ENCODE data around the gene MAPK8IP1. TPM values are rescaled to one million over a fixed set of nuclear protein-coding genes. Genes with fewer than 3 reads are reported as not detected.
A peak's percentile ranks its signal among the peaks of the same experiment; 100 is the strongest.

The MAPK8IP1 gene
- total RNA-seq, 1 donor = 8.0 TPM

- no peak for TF ChIP-seq CTCF (IDR thresholded peaks at IDR 0.05; ENCODE audit: extremely low read depth, low read depth, low read length)
- H3K27me3 ChIP-seq (ENCODE audit: insufficient read depth, low read length) = peaks cover 55% of the 10 kb centered on the region
Measured at GRCh38 chr11:45922425-45923082, 37.1 kb downstream of the MAPK8IP1 start, which contains the start of gene LARGE2. Gene LARGE2, plus strand, starts transcription at chr11:45922656. Its CDS starts 227 bp downstream, at chr11:45922883.

GRCh38 chr11:45924036-45924915 lies 38.8 kb downstream of the MAPK8IP1 start:
- no peaks in the 10 kb centered on the region for H4K20me1 ChIP-seq (ENCODE audit: insufficient read depth, low read length)
- H3K4me1 ChIP-seq (ENCODE audit: insufficient read depth, low read length) = no peaks in the 10 kb centered on the region
- no peak for TF ChIP-seq CTCF (IDR thresholded peaks at IDR 0.05; ENCODE audit: extremely low read depth, low read depth, low read length)
- DNase-seq (ENCODE audit: insufficient read length, low spot score, missing footprints) = peak; percentile 92
- H3K4me3 ChIP-seq (ENCODE audit: insufficient read depth, low read length) = no peak overlapping the region
- no peak overlapping the region for H3K4me2 ChIP-seq (ENCODE audit: insufficient read depth, low read length)
- H3K27me3 ChIP-seq (ENCODE audit: insufficient read depth, low read length) = peaks cover 55% of the 10 kb centered on the region
- H3K9me3 ChIP-seq (ENCODE audit: low read depth, low read length) = no peaks in the 10 kb centered on the region
- no peak overlapping the region for H3K27ac ChIP-seq (ENCODE audit: low read depth, low read length)
- no peak overlapping the region for H2AFZ ChIP-seq (ENCODE audit: low read length)
- H3K79me2 ChIP-seq (ENCODE audit: insufficient read depth, low read length) = no peaks in the 10 kb centered on the region
- H3K36me3 ChIP-seq (ENCODE audit: insufficient read depth, low read length) = no peaks in the 10 kb centered on the region

More at GRCh38 chr11:45922425-45923082, 37.1 kb downstream of the MAPK8IP1 start, which contains the start of gene LARGE2:
- peaks cover 4% of the 10 kb centered on the region for H3K4me1 ChIP-seq (ENCODE audit: insufficient read depth, low read length)
- no peak within 1 kb of the TSS for H2AFZ ChIP-seq (ENCODE audit: low read length)
- DNase-seq (ENCODE audit: insufficient read length, low spot score, missing footprints) = peak; percentile 89
- no peak within 1 kb of the TSS for H3K4me3 ChIP-seq (ENCODE audit: insufficient read depth, low read length)
- H3K4me2 ChIP-seq (ENCODE audit: insufficient read depth, low read length) = no peak within 1 kb of the TSS
- no peaks in the 10 kb centered on the region for H3K9me3 ChIP-seq (ENCODE audit: low read depth, low read length)
- peaks cover under 1% of the 10 kb centered on the region for H3K79me2 ChIP-seq (ENCODE audit: insufficient read depth, low read length)
- H3K27ac ChIP-seq (ENCODE audit: low read depth, low read length) = no peak within 1 kb of the TSS
- H3K36me3 ChIP-seq (ENCODE audit: insufficient read depth, low read length) = no peaks in the 10 kb centered on the region
- H4K20me1 ChIP-seq (ENCODE audit: insufficient read depth, low read length) = peaks cover under 1% of the 10 kb centered on the region

GRCh38 chr11:45924927-45925326 lies 39.5 kb downstream of the MAPK8IP1 start:
- H3K79me2 ChIP-seq (ENCODE audit: insufficient read depth, low read length) = no peaks in the 10 kb centered on the region
- H2AFZ ChIP-seq (ENCODE audit: low read length) = no peak overlapping the region
- H3K27ac ChIP-seq (ENCODE audit: low read depth, low read length) = no peak overlapping the region
- no peaks in the 10 kb centered on the region for H3K4me1 ChIP-seq (ENCODE audit: insufficient read depth, low read length)
- no peak overlapping the region for H3K4me2 ChIP-seq (ENCODE audit: insufficient read depth, low read length)
- peaks cover 55% of the 10 kb centered on the region for H3K27me3 ChIP-seq (ENCODE audit: insufficient read depth, low read length)
- H3K9me3 ChIP-seq (ENCODE audit: low read depth, low read length) = no peaks in the 10 kb centered on the region
- H3K36me3 ChIP-seq (ENCODE audit: insufficient read depth, low read length) = no peaks in the 10 kb centered on the region
- TF ChIP-seq CTCF (IDR thresholded peaks at IDR 0.05; ENCODE audit: extremely low read depth, low read depth, low read length) = no peak
- no peak overlapping the region for H3K4me3 ChIP-seq (ENCODE audit: insufficient read depth, low read length)
- peak; percentile 86 for DNase-seq (ENCODE audit: insufficient read length, low spot score, missing footprints)
- H4K20me1 ChIP-seq (ENCODE audit: insufficient read depth, low read length) = peaks cover under 1% of the 10 kb centered on the region

GRCh38 chr11:45925550-45925949 lies 40.1 kb downstream of the MAPK8IP1 start:
- no peaks in the 10 kb centered on the region for H3K36me3 ChIP-seq (ENCODE audit: insufficient read depth, low read length)
- H4K20me1 ChIP-seq (ENCODE audit: insufficient read depth, low read length) = peaks cover 3% of the 10 kb centered on the region
- H3K4me2 ChIP-seq (ENCODE audit: insufficient read depth, low read length) = no peak overlapping the region
- TF ChIP-seq CTCF (IDR thresholded peaks at IDR 0.05; ENCODE audit: extremely low read depth, low read depth, low read length) = no peak
- peaks cover 55% of the 10 kb centered on the region for H3K27me3 ChIP-seq (ENCODE audit: insufficient read depth, low read length)
- H3K4me1 ChIP-seq (ENCODE audit: insufficient read depth, low read length) = no peaks in the 10 kb centered on the region
- H3K27ac ChIP-seq (ENCODE audit: low read depth, low read length) = no peak overlapping the region
- H3K4me3 ChIP-seq (ENCODE audit: insufficient read depth, low read length) = no peak overlapping the region
- DNase-seq (ENCODE audit: insufficient read length, low spot score, missing footprints) = no peak
- no peaks in the 10 kb centered on the region for H3K9me3 ChIP-seq (ENCODE audit: low read depth, low read length)
- no peak overlapping the region for H2AFZ ChIP-seq (ENCODE audit: low read length)
- no peaks in the 10 kb centered on the region for H3K79me2 ChIP-seq (ENCODE audit: insufficient read depth, low read length)
